K562 (cell line): Measurements from ENCODE around the gene KDM4C. TPM values are rescaled to one million over a fixed set of nuclear protein-coding genes. Genes with fewer than 3 reads are reported as not detected.

ENCODE experiments used
- ATAC-seq: fragments of 200-7000 bp; cut with Tn5 transposase; 3 replicates; pipeline ENCODE4 v1.9.1; 2020; ENCODE audit warnings: moderate library complexity
- BruUV-seq: library from RNA; stranded (reverse); fragments of 400-500 nt; replicated peaks from 2 replicates; lab custom pipeline; 2021; lab: Mats Ljungman, UMichigan
- CTCF ChIA-PET: fragments of 300-600 bp; formaldehyde crosslinking; extraction: SDS; loops from one replicate; lab custom pipeline; 2021; ENCODE audit warnings: low intra/inter-chr PET ratio; lab: Yijun Ruan, JAX
- POLR2A ChIA-PET: fragments of 300-600, 350-650 bp; sonication (Branson Sonifier 250); formaldehyde crosslinking; extraction: SDS; loops from one replicate; lab custom pipeline; 2021; ENCODE audit warnings: antibody characterized with exemption, inconsistent platforms; lab: Yijun Ruan, JAX
- DNase-seq, 4 experiments: peaks; one replicate each; pipeline versions ENCODE4 v3.0.0 to v3.0.0-alpha.2; 2011 to 2018; ENCODE audit warnings: low spot score in 3 of 4, mixed read lengths in 3 of 4; ENCODE audit errors: extremely low read depth in 1 of 4
- FAIRE-seq: peaks from 2 replicates; lab custom pipeline; 2011; peaks lifted over from hg19 to GRCh38; lab: Jason Lieb, UNC
- H2AFZ ChIP-seq: 2 replicates; pipeline ENCODE4 v1.6.0; 2011; ENCODE audit warnings: low read depth, low read length, control low read depth, inconsistent platforms
- H3K27ac ChIP-seq: fragments of 200-600 bp; 3 replicates; pipeline ENCODE4 v1.8.0; 2011; ENCODE audit warnings: low read depth, mild to moderate bottlenecking, control low read depth, inconsistent platforms, low read length, moderate library complexity, mixed read lengths; ENCODE audit errors: extremely low read depth
- H3K27me3 ChIP-seq, 2 experiments: fragments of 300-600 bp in 1 of 2; 2 replicates in 1 of 2; 3 replicates in 1 of 2; pipeline versions ENCODE4 v1.6.0 to v1.8.0; 2011; ENCODE audit warnings: inconsistent platforms in 2 of 2, low read length in 2 of 2, mild to moderate bottlenecking in 1 of 2, mixed read lengths in 1 of 2, moderate library complexity in 1 of 2; ENCODE audit not compliant: control insufficient read depth in 2 of 2, insufficient read depth in 2 of 2
- H3K36me3 ChIP-seq: fragments of 300-600 bp; 3 replicates; pipeline ENCODE4 v1.8.0; 2011; ENCODE audit warnings: mild to moderate bottlenecking, low read length, inconsistent platforms; ENCODE audit not compliant: control insufficient read depth, insufficient read depth
- H3K4me1 ChIP-seq, 2 experiments: fragments of 200-600 bp in 1 of 2; replicated peaks in 1 of 2; 2 replicates in 1 of 2; 3 replicates in 1 of 2; pipeline versions ENCODE4 v1.5.1 to v1.8.0; 2011; ENCODE audit warnings: inconsistent platforms in 2 of 2, low read length in 2 of 2, mild to moderate bottlenecking in 1 of 2, mixed read lengths in 1 of 2, moderate library complexity in 1 of 2; ENCODE audit not compliant: control insufficient read depth in 2 of 2, insufficient read depth in 2 of 2
- H3K4me2 ChIP-seq: 2 replicates; pipeline ENCODE4 v1.6.1; 2011; ENCODE audit warnings: low read length, control low read depth, inconsistent platforms, mixed read lengths; ENCODE audit not compliant: insufficient read depth
- H3K4me3 ChIP-seq: fragments of 200-600 bp; sonication (generic), shearing (Covaris generic); 2 replicates; pipeline ENCODE4 v1.5.1; 2016; ENCODE audit warnings: control low read depth, inconsistent platforms
- H3K79me2 ChIP-seq: fragments of 200-600 bp; 3 replicates; pipeline ENCODE4 v1.8.0; 2011; ENCODE audit warnings: low read length, inconsistent platforms; ENCODE audit not compliant: control insufficient read depth, insufficient read depth
- H3K9ac ChIP-seq, 2 experiments: 2 replicates each; pipeline versions ENCODE4 v1.6.0 to v1.6.1; 2011; ENCODE audit warnings: low read depth in 2 of 2, low read length in 2 of 2, control low read depth in 1 of 2, inconsistent platforms in 1 of 2, mild to moderate bottlenecking in 1 of 2, mixed read lengths in 1 of 2; ENCODE audit not compliant: insufficient read depth in 1 of 2
- H3K9me1 ChIP-seq: one replicate; pipeline ENCODE4 v1.6.0; 2011; ENCODE audit warnings: inconsistent platforms, mild to moderate bottlenecking, low read length, moderate library complexity; ENCODE audit not compliant: control insufficient read depth, insufficient read depth
- H3K9me3 ChIP-seq: replicated peaks from 2 replicates; pipeline ENCODE4 v1.5.1; 2011; ENCODE audit warnings: low read depth, low read length, inconsistent platforms; ENCODE audit not compliant: control insufficient read depth, insufficient read depth
- H4K20me1 ChIP-seq: replicated peaks from 2 replicates; pipeline ENCODE4 v1.6.1; 2011; ENCODE audit warnings: low read length, inconsistent platforms, mixed read lengths; ENCODE audit not compliant: control insufficient read depth, insufficient read depth
- WGBS: fragments of 100-300 bp; shearing (Covaris generic); methylation state at CpG from one replicate; pipeline ENCODE4 v1.1.6; 2016; ENCODE audit warnings: low coverage, mixed read lengths; ENCODE audit not compliant: insufficient coverage; ENCODE audit errors: missing lambda C conversion rate; 5-methylcytosine and 5-hydroxymethylcytosine counted together
- in situ Hi-C: fragments of 300-500 bp; cut with MboI; formaldehyde crosslinking; loops from 4 replicates; pipeline ENCODE4 v1.15.0; 2018; ENCODE audit warnings: inconsistent platforms, mixed read lengths
- intact Hi-C: fragments of 100-400 bp; cut with micrococcal nuclease; formaldehyde crosslinking; loops from 2 replicates; pipeline ENCODE4 v1.14.2; 2022
- polyA plus RNA-seq, 8 experiments: library from polyadenylated mRNA; depleted of rRNA in 4 of 8; stranded (reverse) in 5 of 8; unstranded in 3 of 8; fragments of >200 nt; fragmentation: Nextera tagmentation in 2 of 8; fragmentation: Illumina TruSeq in 1 of 8; extraction: Ambion mirVana in 2 of 8; extraction: Trizol in 1 of 8; gene quantifications; 2 replicates each; pipeline versions ENCODE4 v1.2.1 to v1.2.3, GENCODE V29; 2011 to 2014; ENCODE audit warnings: inconsistent platforms in 1 of 8, missing spikeins in 1 of 8
- total RNA-seq, 7 experiments: library from RNA; depleted of rRNA in 6 of 7; stranded (reverse); fragments of >200 nt in 6 of 7; fragmentation: Illumina TruSeq in 2 of 7; extraction: Trizol in 2 of 7; gene quantifications; 2 replicates each; pipeline versions ENCODE4 v1.2.1 to v1.2.3, GENCODE V29; 2011 to 2021; ENCODE audit warnings: low replicate concordance in 1 of 7
- TF ChIP-seq, protein P1 (sequence below): fragments of 450-650 bp; IDR thresholded peaks from 2 replicates; pipeline ENCODE4 v1.6.1; 2016; ENCODE audit warnings: mild to moderate bottlenecking, moderate library complexity

The KDM4C gene
- total and polyA plus RNA-seq, 9 of the 15 experiments (the other 6 are each of a cell fraction or from before 2014, with no cell fraction given) = 5.4 to 17.0 (median 12.6) TPM

DNA sequence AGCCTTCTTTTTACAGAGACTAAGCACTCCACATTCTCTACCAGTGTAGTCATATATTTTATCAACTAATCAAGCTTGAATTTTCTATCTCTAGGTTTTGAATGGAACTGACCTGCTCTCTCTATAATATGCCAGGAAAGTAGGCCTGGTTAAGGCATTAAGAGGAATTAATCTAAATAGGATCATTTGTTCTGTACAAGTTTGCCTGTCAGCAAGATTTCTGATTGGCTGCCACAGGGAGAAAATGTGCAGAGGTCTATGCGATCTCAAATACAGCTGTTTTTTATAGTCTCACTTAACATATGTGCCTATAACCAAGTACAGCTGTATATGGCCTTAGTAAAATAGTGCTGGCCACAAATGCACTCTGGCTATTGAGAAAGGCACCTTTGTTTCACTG, 418.8 kb downstream of the KDM4C start:
- Histone ChIP-seq H3K27ac (no peak overlapping the region), H3K9me3 (no peaks in the 10 kb centered on the region), H3K79me2 (no peaks in the 10 kb centered on the region), H3K9ac (no peak overlapping the region), H3K9me1 (no peaks in the 10 kb centered on the region), H4K20me1 (no peaks in the 10 kb centered on the region), H2AFZ (no peak overlapping the region), H3K4me2 (no peak overlapping the region), H3K4me1 (peaks cover 0 to 6% of the 10 kb centered on the region in 2 experiments; a peak in 3 of 5 replicates), H3K36me3 (no peaks in the 10 kb centered on the region), H3K4me3 (no peak overlapping the region), H3K27me3 (no peaks in the 10 kb centered on the region)
- TF ChIP-seq, protein P1, sequence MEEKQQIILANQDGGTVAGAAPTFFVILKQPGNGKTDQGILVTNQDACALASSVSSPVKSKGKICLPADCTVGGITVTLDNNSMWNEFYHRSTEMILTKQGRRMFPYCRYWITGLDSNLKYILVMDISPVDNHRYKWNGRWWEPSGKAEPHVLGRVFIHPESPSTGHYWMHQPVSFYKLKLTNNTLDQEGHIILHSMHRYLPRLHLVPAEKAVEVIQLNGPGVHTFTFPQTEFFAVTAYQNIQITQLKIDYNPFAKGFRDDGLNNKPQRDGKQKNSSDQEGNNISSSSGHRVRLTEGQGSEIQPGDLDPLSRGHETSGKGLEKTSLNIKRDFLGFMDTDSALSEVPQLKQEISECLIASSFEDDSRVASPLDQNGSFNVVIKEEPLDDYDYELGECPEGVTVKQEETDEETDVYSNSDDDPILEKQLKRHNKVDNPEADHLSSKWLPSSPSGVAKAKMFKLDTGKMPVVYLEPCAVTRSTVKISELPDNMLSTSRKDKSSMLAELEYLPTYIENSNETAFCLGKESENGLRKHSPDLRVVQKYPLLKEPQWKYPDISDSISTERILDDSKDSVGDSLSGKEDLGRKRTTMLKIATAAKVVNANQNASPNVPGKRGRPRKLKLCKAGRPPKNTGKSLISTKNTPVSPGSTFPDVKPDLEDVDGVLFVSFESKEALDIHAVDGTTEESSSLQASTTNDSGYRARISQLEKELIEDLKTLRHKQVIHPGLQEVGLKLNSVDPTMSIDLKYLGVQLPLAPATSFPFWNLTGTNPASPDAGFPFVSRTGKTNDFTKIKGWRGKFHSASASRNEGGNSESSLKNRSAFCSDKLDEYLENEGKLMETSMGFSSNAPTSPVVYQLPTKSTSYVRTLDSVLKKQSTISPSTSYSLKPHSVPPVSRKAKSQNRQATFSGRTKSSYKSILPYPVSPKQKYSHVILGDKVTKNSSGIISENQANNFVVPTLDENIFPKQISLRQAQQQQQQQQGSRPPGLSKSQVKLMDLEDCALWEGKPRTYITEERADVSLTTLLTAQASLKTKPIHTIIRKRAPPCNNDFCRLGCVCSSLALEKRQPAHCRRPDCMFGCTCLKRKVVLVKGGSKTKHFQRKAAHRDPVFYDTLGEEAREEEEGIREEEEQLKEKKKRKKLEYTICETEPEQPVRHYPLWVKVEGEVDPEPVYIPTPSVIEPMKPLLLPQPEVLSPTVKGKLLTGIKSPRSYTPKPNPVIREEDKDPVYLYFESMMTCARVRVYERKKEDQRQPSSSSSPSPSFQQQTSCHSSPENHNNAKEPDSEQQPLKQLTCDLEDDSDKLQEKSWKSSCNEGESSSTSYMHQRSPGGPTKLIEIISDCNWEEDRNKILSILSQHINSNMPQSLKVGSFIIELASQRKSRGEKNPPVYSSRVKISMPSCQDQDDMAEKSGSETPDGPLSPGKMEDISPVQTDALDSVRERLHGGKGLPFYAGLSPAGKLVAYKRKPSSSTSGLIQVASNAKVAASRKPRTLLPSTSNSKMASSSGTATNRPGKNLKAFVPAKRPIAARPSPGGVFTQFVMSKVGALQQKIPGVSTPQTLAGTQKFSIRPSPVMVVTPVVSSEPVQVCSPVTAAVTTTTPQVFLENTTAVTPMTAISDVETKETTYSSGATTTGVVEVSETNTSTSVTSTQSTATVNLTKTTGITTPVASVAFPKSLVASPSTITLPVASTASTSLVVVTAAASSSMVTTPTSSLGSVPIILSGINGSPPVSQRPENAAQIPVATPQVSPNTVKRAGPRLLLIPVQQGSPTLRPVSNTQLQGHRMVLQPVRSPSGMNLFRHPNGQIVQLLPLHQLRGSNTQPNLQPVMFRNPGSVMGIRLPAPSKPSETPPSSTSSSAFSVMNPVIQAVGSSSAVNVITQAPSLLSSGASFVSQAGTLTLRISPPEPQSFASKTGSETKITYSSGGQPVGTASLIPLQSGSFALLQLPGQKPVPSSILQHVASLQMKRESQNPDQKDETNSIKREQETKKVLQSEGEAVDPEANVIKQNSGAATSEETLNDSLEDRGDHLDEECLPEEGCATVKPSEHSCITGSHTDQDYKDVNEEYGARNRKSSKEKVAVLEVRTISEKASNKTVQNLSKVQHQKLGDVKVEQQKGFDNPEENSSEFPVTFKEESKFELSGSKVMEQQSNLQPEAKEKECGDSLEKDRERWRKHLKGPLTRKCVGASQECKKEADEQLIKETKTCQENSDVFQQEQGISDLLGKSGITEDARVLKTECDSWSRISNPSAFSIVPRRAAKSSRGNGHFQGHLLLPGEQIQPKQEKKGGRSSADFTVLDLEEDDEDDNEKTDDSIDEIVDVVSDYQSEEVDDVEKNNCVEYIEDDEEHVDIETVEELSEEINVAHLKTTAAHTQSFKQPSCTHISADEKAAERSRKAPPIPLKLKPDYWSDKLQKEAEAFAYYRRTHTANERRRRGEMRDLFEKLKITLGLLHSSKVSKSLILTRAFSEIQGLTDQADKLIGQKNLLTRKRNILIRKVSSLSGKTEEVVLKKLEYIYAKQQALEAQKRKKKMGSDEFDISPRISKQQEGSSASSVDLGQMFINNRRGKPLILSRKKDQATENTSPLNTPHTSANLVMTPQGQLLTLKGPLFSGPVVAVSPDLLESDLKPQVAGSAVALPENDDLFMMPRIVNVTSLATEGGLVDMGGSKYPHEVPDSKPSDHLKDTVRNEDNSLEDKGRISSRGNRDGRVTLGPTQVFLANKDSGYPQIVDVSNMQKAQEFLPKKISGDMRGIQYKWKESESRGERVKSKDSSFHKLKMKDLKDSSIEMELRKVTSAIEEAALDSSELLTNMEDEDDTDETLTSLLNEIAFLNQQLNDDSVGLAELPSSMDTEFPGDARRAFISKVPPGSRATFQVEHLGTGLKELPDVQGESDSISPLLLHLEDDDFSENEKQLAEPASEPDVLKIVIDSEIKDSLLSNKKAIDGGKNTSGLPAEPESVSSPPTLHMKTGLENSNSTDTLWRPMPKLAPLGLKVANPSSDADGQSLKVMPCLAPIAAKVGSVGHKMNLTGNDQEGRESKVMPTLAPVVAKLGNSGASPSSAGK = no peak
- DNase-seq (no peak), ATAC-seq (no peak), FAIRE-seq (no peak)
- intact Hi-C loops (no loop called here), in situ Hi-C loops (loop anchor here (25.0 kb wide), 1 partner anchor 264 kb away; no protein-coding TSS in a partner anchor)
- BruUV-seq = no TSS peak
- ChIA-PET POLR2A (interaction anchor here (1.1 kb wide), 1 partner anchor 15 kb away, joined by 3 read pairs; no protein-coding TSS in a partner anchor), CTCF (no interaction called here)
- WGBS = 73% methylated on average over 1 of the region's 1 CpG
